LNCAP (cell line): ENCODE measurements around the gene PITHD1.

Source experiments
- CTCF ChIP-seq: fragments of 450-650 bp; IDR thresholded peaks from 2 replicates; pipeline ENCODE4 v1.5.1; 2017; ENCODE audit warnings: mild to moderate bottlenecking

Gene PITHD1

GRCh38 chr1:23784846-23785245, 6.6 kb downstream of the PITHD1 start:
- TF ChIP-seq CTCF, result no peak

DNA sequence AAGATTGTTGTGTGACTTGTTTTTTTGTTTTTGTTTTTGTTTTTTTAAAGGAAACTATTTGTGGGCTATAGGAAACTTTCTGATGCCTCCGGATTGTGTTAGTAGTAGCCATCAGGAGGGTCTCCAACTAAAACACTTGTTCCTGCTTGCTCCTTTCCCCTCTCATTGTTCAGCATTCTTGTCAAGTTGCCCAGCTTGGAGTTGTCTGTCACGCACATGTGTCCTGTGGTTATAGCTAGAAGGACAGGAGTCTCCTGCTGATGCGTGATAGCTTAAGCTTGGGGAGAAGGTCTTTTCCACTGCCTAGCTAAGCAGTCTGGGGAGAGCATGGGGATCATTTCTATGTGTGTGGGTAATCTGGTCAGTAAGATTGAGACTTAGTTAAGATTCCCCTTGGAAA, 9.5 kb downstream of the PITHD1 start:
- TF ChIP-seq CTCF, result no peak

- no peak for TF ChIP-seq CTCF
Observed at GRCh38 chr1:23788695-23789094, 10.5 kb downstream of the PITHD1 start.

- no peak for TF ChIP-seq CTCF
Observed at GRCh38 chr1:23790696-23791515, 12.7 kb downstream of the PITHD1 start, which contains the start of gene LYPLA2. LYPLA2 (plus strand) TSS chr1:23791145; CDS start chr1:23792683, 1,538 bp downstream.

DNA sequence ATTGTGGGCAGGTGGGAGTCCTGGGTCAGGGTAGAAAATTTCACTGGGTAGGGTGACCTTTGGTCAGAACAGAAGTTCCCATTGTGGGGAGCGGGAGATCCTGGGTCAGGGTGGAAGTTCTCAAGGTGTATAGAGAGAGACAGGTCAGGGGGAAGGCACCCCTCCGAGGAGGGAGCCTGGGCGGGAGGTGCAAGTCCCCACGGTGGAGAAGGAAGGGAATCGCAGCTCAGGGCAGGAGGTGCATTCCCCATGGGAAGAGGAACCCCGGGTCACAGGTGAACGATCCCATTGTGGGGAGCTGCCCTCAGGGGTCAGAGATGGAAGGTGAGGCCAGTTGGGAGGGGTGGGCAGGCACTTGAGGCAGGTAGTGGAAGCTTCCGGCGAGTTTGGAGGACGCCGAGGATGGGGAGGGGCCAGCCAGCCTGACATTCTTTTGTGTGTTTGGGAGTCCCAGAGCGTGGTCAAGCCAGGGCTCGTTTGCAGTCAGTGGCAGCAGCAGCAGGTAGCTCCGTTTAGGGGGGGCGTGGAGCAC, 13.4 kb downstream of the PITHD1 start:
- TF ChIP-seq CTCF, result no peak

DNA sequence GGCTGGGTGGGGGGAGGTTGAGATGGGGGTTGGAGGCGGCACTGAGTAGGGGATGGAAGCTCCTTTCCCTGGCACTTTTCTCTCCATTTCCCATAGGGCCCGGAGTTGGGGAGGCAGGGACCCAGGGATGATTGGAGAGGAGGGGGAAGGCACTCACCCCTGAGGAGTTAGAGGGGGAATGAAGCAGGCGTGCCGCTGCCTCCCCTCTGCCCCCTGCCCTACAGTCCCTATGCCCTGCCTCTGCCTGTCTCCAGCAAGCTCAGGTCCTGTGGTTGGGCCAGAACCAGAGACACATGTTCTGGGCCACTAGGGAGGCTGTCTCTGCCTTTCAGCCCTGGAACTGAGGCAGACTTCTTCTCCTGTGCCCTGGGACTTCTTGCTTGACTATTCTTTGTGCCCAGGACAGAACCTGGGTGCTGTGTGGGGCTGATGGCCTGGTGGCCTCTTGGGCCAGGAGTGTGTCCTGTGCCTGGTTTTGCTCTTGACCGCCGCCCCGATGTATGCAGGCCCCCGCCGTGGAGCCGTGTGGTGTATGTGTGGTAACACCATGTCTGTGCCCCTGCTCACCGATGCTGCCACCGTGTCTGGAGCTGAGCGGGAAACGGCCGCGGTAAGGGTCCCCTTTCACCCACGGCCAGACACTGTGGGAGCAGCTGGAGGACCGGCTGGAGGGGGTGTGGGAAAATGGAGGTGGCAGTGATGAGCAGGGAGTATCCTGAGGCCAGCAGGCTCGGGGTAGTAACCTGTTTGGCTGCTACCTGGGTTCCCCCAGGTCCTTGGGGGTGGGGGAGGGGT, 14.1 kb downstream of the PITHD1 start:
- TF ChIP-seq CTCF, result no peak

GRCh38 chr1:23793018-23793781, 15.0 kb downstream of the PITHD1 start:
- TF ChIP-seq CTCF, result no peak
